GM12878 (cell line): ENCODE measurements around the gene OTOG. TPM values are rescaled to one million over a fixed set of nuclear protein-coding genes. Genes with fewer than 3 reads are reported as not detected.

Experiments used
- ATF7 ChIP-seq: fragments of 450-650 bp; IDR thresholded peaks from 2 replicates; pipeline ENCODE4 v1.6.1; 2016; ENCODE audit warnings: low read depth, mild to moderate bottlenecking
- EP300 ChIP-seq, 2 experiments: fragments of 150-350 bp in 1 of 2; IDR thresholded peaks; 2 replicates each; pipeline ENCODE4 v1.6.1; 2011 to 2012; ENCODE audit warnings: low read depth in 2 of 2, low read length in 2 of 2, borderline replicate concordance in 1 of 2, improper control_type of control experiment in 1 of 2, inconsistent platforms in 1 of 2; ENCODE audit not compliant: control insufficient read depth in 1 of 2
- FOXK2 ChIP-seq: fragments of 450-650 bp; IDR thresholded peaks from 2 replicates; pipeline ENCODE4 v1.6.1; 2017; ENCODE audit warnings: mild to moderate bottlenecking, moderate library complexity
- FOXM1 ChIP-seq: IDR thresholded peaks from 2 replicates; pipeline ENCODE4 v1.6.1; 2012; ENCODE audit warnings: low read depth, mild to moderate bottlenecking, inconsistent platforms, low read length, moderate library complexity
- MXI1 ChIP-seq: fragments of 150-350 bp; IDR thresholded peaks from 2 replicates; pipeline ENCODE4 v1.6.1; 2011; ENCODE audit warnings: low read depth, mild to moderate bottlenecking, inconsistent platforms, low read length, improper control_type of control experiment
- RELB ChIP-seq: fragments of 450-650 bp; IDR thresholded peaks from 2 replicates; pipeline ENCODE4 v1.6.1; 2017; ENCODE audit warnings: low read depth, mild to moderate bottlenecking, moderate library complexity
- SRF ChIP-seq, 2 experiments: IDR thresholded peaks; 2 replicates each; pipeline ENCODE4 v1.6.1; 2011; ENCODE audit warnings: low read depth in 2 of 2, low read length in 2 of 2, mild to moderate bottlenecking in 1 of 2, moderate library complexity in 1 of 2
- TCF12 ChIP-seq: IDR thresholded peaks from 2 replicates; pipeline ENCODE4 v1.6.1; 2011; ENCODE audit warnings: low read depth, mild to moderate bottlenecking, low read length
- WRNIP1 ChIP-seq: IDR thresholded peaks from 2 replicates; pipeline ENCODE4 v1.6.1; 2011; ENCODE audit warnings: low read depth, low read length, improper control_type of control experiment, borderline replicate concordance
- ZBTB33 ChIP-seq: fragments of 450-650 bp; IDR thresholded peaks from 2 replicates; pipeline ENCODE4 v1.6.1; 2017; ENCODE audit warnings: mild to moderate bottlenecking
- ZBTB40 ChIP-seq: fragments of 450-650 bp; IDR thresholded peaks from 2 replicates; pipeline ENCODE4 v1.6.1; 2016; ENCODE audit warnings: mild to moderate bottlenecking, moderate library complexity, borderline replicate concordance
- polyA plus RNA-seq, 11 experiments: library from polyadenylated mRNA; depleted of rRNA in 4 of 11; unstranded in 6 of 11; stranded (reverse) in 5 of 11; fragments of >200 nt; fragmentation: Nextera tagmentation in 4 of 11; fragmentation: Illumina TruSeq in 1 of 11; extraction: Ambion mirVana in 4 of 11; extraction: Trizol in 1 of 11; gene quantifications; 1 replicate in 1 of 11; 2 replicates in 10 of 11; pipeline versions ENCODE4 v1.2.1 to v1.2.3, GENCODE V29; 2011 to 2016; ENCODE audit warnings: inconsistent platforms in 2 of 11, missing spikeins in 2 of 11, low read depth in 1 of 11
- total RNA-seq, 4 experiments: library from RNA; depleted of rRNA in 3 of 4; stranded (reverse); fragments of >200 nt in 3 of 4; fragmentation: Illumina TruSeq in 1 of 4; extraction: Trizol in 1 of 4; gene quantifications; 2 replicates each; pipeline versions ENCODE4 v1.2.1 to v1.2.3, GENCODE V29; 2013 to 2021

OTOG gene
- total and polyA plus RNA-seq, 10 of the 15 experiments (the other 5 are each of a cell fraction or from before 2014, with no cell fraction given) = not detected

GRCh38 chr11:17571431-17572358, 24.6 kb downstream of the OTOG start (continued):
- TF ChIP-seq RELB = no peak
- TF ChIP-seq FOXM1 = no peak
- TF ChIP-seq SRF (IDR thresholded peaks at IDR 0.05; ENCODE audit: low read depth in 2 of 2, low read length in 2 of 2) = no peak
- TF ChIP-seq EP300 (IDR thresholded peaks at IDR 0.05; ENCODE audit: borderline replicate concordance in 1 of 2, control insufficient read depth in 1 of 2, low read depth in 2 of 2, low read length in 2 of 2) = no peak
- no peak for TF ChIP-seq TCF12
- no peak for TF ChIP-seq WRNIP1
- TF ChIP-seq MXI1 = no peak
- TF ChIP-seq ZBTB40 = no peak
- TF ChIP-seq ATF7 = no peak
- TF ChIP-seq FOXK2 = no peak
- TF ChIP-seq ZBTB33 = no peak
